Measurements from ENCODE around the gene AHI1. TPM values are rescaled to one million over a fixed set of nuclear protein-coding genes. Genes with fewer than 3 reads are reported as not detected.
"Not testable (repeated sequence)": the region's sequence is repeated elsewhere in the genome, so short reads cannot be mapped to it uniquely, and the experiment has no call there.

AHI1 gene
- total RNA-seq, 2 donors from 2014 or later = 18.0 to 37.9 TPM

GRCh38 chr6:135380793-135381192 is 116.7 kb downstream of the AHI1 start:
- TF ChIP-seq POLR2AphosphoS5 (IDR thresholded peaks at IDR 0.05) (no peak), CTCF (IDR thresholded peaks at IDR 0.05) (no peak), POLR2A (IDR thresholded peaks at IDR 0.05) (no peak)
- H3K4me1 ChIP-seq (replicated peaks) = no peaks in the 10 kb centered on the region
- no peak overlapping the region for H3K27ac ChIP-seq
- no peaks in the 10 kb centered on the region for H3K36me3 ChIP-seq
- H3K4me3 ChIP-seq = no peak overlapping the region
- H3K27me3 ChIP-seq (replicated peaks; ENCODE audit: insufficient read depth) = no peaks in the 10 kb centered on the region
- intact Hi-C loops (cut with DNase I) = no loop called here
- H3K9me3 ChIP-seq = no peaks in the 10 kb centered on the region
- DNase-seq (ENCODE audit: low spot score) = no peak

GRCh38 chr6:135379647-135380046 is 117.9 kb downstream of the AHI1 start:
- Histone ChIP-seq H3K4me1 (replicated peaks) (no peaks in the 10 kb centered on the region), H3K27me3 (replicated peaks; ENCODE audit: insufficient read depth) (no peaks in the 10 kb centered on the region), H3K4me3 (no peak overlapping the region), H3K36me3 (no peaks in the 10 kb centered on the region), H3K27ac (no peak overlapping the region), H3K9me3 (no peaks in the 10 kb centered on the region)
- TF ChIP-seq POLR2A (IDR thresholded peaks at IDR 0.05) = no peak
- TF ChIP-seq CTCF (IDR thresholded peaks at IDR 0.05) = no peak
- no peak for TF ChIP-seq POLR2AphosphoS5 (IDR thresholded peaks at IDR 0.05)
- intact Hi-C loops (cut with DNase I) = no loop called here
- no peak for DNase-seq (ENCODE audit: low spot score)

GRCh38 chr6:135372758-135373157 is 124.8 kb downstream of the AHI1 start:
- 85% methylated on average over 2 of the region's 2 CpGs for WGBS
- Histone ChIP-seq H3K27me3 (replicated peaks; ENCODE audit: insufficient read depth) (no peaks in the 10 kb centered on the region), H3K36me3 (no peaks in the 10 kb centered on the region), H3K4me3 (no peak overlapping the region), H3K27ac (no peak overlapping the region), H3K4me1 (replicated peaks) (no peaks in the 10 kb centered on the region), H3K9me3 (no peaks in the 10 kb centered on the region)
- DNase-seq (ENCODE audit: low spot score) = no peak
- TF ChIP-seq POLR2A (IDR thresholded peaks at IDR 0.05) = no peak
- TF ChIP-seq POLR2AphosphoS5 (IDR thresholded peaks at IDR 0.05) = no peak
- no peak for TF ChIP-seq CTCF (IDR thresholded peaks at IDR 0.05)
- intact Hi-C loops (cut with DNase I) = no loop called here

DNA sequence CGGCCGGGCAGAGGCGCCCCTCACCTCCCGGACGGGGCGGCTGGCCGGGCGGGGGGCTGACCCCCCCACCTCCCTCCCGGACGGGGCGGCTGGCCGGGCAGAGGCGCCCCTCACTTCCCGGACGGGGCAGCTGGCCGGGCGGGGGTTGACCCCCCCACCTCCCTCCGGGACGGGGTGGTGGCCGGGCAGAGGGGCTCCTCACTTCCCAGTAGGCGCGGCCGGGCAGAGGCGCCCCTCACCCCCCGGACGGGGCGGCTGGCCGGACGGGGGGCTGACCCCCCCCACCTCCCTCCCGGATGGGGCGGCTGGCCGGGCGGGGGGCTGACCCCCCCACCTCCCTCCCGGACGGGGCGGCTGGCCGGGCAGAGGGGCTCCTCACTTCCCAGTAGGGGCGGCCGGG is 133.9 kb downstream of the AHI1 start:
- H3K36me3 ChIP-seq; H3K4me1 ChIP-seq (replicated peaks); H3K9me3 ChIP-seq; H3K27me3 ChIP-seq (replicated peaks; ENCODE audit: insufficient read depth); H3K4me3 ChIP-seq; DNase-seq (ENCODE audit: low spot score); intact Hi-C loops (cut with DNase I); H3K27ac ChIP-seq: not testable (repeated sequence)
- WGBS = 97% methylated on average over 6 of the region's 39 CpGs

GRCh38 chr6:135362124-135362523 is 135.4 kb downstream of the AHI1 start:
- Histone ChIP-seq H3K9me3 (no peaks in the 10 kb centered on the region), H3K27ac (no peak overlapping the region), H3K4me3 (no peak overlapping the region), H3K36me3 (no peaks in the 10 kb centered on the region), H3K27me3 (replicated peaks; ENCODE audit: insufficient read depth) (no peaks in the 10 kb centered on the region), H3K4me1 (replicated peaks) (no peaks in the 10 kb centered on the region)
- intact Hi-C loops (cut with DNase I) = no loop called here
- 98% methylated on average over 4 of the region's 4 CpGs for WGBS
- TF ChIP-seq POLR2AphosphoS5 (IDR thresholded peaks at IDR 0.05) (no peak), POLR2A (IDR thresholded peaks at IDR 0.05) (no peak), CTCF (IDR thresholded peaks at IDR 0.05) (no peak)
- DNase-seq (ENCODE audit: low spot score) = no peak
